ENCODE results near the gene ECSCR.
"Not testable (repeated sequence)": the region's sequence is repeated elsewhere in the genome, so short reads cannot be mapped to it uniquely, and the experiment has no call there.

ECSCR gene

DNA sequence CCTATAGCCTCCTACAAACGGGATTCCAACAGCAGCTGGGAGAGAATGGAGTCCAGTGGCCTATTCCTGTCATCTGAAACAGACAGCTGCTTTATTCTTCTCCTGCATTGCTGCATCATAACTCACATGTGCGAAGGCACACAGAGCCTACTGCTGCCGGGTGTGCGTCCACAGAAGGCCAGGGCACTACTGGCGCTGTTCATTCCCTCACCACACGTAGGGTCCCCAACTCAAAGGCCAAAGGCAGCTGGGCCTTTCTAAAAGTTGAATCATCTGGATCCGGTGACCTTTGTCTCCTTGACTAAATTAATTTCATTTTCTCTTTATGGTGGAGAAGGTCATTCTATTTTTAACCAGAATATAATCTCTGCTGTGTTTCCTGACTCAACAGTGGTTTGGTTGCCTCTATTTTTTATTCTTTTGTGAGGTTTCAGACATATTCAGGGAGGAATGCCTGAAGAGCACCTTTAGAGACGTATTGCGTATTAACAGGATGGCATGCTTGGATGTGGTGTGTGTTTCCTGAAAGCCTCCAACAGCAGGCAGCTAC, 47.9 kb downstream of the ECSCR start:
- no peak for DNase-seq (ENCODE audit: low read depth in 2 of 2)

DNA sequence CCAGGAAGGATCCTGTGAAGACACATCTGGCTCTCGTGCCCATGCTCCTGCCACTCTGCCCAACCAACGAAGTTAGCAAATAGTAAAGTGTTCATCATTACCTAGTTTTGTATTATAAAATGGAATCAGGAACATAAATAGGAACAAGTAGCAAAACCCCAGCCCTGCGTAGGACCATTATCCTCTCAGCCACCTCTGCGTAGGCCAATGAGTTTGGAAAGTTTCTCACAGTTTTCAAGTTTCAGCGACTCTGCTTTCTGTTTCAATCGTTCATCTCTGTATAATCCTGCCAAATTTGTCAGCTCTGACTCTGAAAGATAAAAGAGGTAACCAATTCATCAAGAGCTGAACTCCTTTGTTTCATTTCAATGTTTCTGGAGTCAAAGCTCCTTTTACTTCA, 48.6 kb downstream of the ECSCR start:
- no peak for DNase-seq (ENCODE audit: low read depth in 2 of 2)

DNA sequence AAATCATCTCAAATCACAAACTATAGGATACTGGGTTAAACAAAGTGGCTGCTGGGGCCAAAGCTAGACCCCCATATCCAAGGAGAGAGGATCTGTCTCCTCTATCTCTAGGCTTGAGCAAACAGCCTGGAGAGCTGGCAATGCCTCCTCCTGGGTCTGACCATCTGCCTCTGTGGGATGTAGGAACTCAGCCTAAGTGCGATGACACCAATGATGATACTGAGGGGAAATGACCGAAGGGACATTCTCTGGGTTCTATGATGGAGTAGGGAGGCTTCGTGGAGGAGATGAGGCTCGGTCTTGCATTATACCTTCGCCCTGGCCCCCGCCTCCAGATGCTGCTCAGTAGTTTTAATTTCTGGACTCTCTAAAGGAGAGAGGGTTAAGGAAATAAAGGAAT, 49.4 kb downstream of the ECSCR start:
- no peak for DNase-seq (ENCODE audit: low read depth in 2 of 2)

DNA sequence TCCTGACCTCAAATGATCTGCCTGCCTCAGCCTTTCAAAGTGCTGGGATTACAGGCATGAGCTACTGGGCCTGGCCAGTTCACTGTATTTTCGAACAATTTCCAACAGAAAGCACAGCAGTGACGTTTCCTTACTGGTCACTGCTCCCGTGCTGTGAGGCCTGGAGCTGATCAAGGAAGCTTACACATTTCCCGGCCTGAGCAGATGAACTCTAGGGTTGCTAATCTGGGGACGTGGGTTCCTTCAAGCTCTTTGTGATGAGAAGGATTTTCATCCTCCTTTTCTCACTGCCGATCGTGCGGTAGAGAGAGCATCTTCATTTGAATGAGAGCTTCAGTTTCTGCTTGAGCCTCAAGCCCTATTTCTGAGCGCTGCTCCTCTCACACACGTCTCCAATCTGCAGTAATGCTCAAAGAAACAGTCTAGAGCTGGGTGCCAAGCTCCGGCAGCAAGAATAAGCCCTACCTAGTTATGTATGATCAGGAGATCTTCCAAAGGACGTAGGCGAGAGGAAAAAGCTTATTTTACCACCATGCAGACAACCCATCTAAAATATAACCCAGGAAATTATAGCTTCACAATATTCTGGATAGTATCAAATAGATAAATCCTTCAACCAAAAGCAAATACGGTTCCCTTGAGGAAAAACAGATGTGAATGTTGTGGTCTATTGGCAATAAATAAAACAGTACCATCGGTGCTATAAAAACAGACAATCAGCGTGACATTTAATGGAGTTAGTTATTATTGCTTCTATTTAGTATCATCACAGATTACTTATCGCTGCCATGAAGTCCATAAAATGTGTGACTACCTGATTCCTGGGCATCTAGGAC, 51.3 kb downstream of the ECSCR start:
- no peak for DNase-seq (ENCODE audit: low read depth in 2 of 2)

GRCh38 chr5:139410121-139410992, 52.2 kb downstream of the ECSCR start:
- no peak for DNase-seq (ENCODE audit: low read depth in 2 of 2)

- DNase-seq (ENCODE audit: low read depth in 2 of 2) = not testable (repeated sequence)
Measured at GRCh38 chr5:139409116-139409515, 53.4 kb downstream of the ECSCR start.

DNA sequence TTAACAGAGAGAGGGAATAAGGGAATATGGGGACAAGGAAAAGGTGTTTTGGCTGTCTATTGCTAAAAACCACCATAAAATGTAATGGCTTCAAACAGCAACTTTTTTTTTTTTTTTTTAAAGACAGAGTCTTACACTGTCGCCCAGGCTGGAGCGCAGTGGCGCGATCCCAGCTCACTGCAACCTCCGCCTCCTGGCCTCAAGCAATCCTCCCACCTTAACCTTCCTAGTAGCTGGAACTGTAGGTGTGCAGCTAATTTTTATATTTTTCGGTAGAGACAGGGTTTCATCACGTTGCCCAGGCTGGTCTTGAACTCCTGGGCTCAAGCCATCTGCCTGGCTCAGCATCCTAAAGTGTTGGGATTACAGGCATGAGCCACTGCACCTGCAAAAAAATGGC, 54.4 kb downstream of the ECSCR start:
- no peak for DNase-seq (ENCODE audit: low read depth in 2 of 2)

GRCh38 chr5:139407517-139407916, 55.0 kb downstream of the ECSCR start:
- DNase-seq (ENCODE audit: low read depth in 2 of 2) = no peak

GRCh38 chr5:139406963-139407362, 55.6 kb downstream of the ECSCR start:
- no peak for DNase-seq (ENCODE audit: low read depth in 2 of 2)

DNA sequence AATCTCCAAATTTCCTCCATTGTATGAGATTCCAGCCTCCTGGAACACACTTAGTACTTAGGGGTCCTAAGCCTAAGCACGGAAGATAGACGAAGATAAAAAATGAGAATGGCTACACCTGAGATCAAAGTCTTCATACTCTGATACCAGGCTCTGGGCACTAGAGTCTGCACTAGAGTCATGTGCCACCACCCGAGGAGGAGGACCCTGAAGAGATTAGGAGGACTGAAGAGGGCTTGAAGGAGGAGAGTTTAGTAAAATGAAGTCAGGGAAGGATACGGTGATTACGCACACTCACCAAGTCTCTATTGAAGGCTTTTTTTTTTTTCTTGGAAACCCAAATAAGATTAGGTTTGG, 58.1 kb downstream of the ECSCR start:
- no peak for DNase-seq (ENCODE audit: low read depth in 2 of 2)

GRCh38 chr5:139403787-139404483, 58.6 kb downstream of the ECSCR start, which contains the start of gene SPATA24:
TSS of gene SPATA24 (minus strand) at chr5:139404089. CDS start at chr5:139404060, 29 bp downstream.
- peak; percentile 97 for DNase-seq (ENCODE audit: low read depth in 2 of 2)

DNA sequence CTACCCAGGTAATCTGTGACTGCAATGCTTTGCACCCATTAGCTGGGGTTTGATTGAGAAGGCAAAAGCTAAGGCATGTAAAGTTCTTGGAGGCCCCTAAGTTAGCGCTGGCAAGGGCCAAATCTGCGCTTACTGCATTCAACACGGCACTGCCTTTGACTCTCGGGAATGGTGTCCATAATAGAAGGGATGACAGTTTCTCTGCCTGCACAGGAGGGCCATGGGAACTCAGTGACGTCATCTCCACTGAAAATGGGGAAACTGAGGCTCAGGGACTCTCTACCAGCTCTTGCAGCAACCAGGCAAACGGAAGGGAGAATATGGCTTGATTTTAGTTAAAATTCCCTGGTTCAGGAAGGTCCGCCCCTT, 59.1 kb downstream of the ECSCR start:
- DNase-seq (ENCODE audit: low read depth in 2 of 2) = no peak

- no peak for DNase-seq (ENCODE audit: low read depth in 2 of 2)
Measured at GRCh38 chr5:139402561-139403158, 59.9 kb downstream of the ECSCR start.

GRCh38 chr5:139401546-139401945, 61.0 kb downstream of the ECSCR start:
- DNase-seq (ENCODE audit: low read depth in 2 of 2) = no peak

- no peak for DNase-seq (ENCODE audit: low read depth in 2 of 2)
Measured at GRCh38 chr5:139399501-139400121, 62.9 kb downstream of the ECSCR start.

Data from stimulated activated CD8-positive, alpha-beta memory T cell treated with anti-CD3 and anti-CD28 coated beads, Interleukin-7, amount 100 ng/mL, for 4 hours (primary cell).